Epithelial cell of proximal tubule (primary cell): ENCODE data around the gene ASCC3. TPM values are rescaled to one million over a fixed set of nuclear protein-coding genes. Genes with fewer than 3 reads are reported as not detected.
A peak's percentile ranks its signal among the peaks of the same experiment; 100 is the strongest.

Experiments used
- DNase-seq: peaks from one replicate; pipeline ENCODE4 v3.0.0-alpha.2; 2011; ENCODE audit warnings: low read depth
- H3K4me3 ChIP-seq: 2 replicates; pipeline ENCODE4 v1.5.1; 2011; ENCODE audit warnings: low read depth, mild to moderate bottlenecking, low read length
- total RNA-seq: library from RNA; depleted of rRNA; stranded (reverse); fragments of >200 nt; gene quantifications from 2 replicates; pipeline ENCODE4 v1.2.3, GENCODE V29; 2015
- TF ChIP-seq, protein P1 (sequence below): conservative IDR thresholded peaks from 2 replicates; pipeline ENCODE4 v1.5.1; 2012; ENCODE audit warnings: low read depth, mild to moderate bottlenecking, low read length

ASCC3 gene
- total RNA-seq, 1 donor from 2014 or later = 28.6 TPM

DNA sequence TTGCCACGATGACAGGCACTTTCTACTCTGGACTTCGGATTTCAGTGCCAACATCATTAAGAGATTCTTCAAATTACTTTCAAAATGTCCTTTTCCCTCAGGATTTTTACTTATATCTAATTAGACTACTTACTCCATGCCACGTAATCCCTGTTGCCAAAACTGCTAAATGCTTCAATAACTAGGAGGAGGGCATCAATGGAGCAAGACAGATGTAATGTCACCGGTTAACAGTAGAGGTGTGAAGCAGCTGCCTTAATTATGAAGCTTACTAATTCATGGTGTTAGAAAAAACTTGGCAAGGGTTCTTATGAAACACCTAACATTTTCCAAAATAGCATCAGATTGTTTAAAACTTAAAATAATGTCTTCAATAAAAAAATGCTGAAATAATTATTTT, 305.2 kb downstream of the ASCC3 start:
- TF ChIP-seq, protein P1, sequence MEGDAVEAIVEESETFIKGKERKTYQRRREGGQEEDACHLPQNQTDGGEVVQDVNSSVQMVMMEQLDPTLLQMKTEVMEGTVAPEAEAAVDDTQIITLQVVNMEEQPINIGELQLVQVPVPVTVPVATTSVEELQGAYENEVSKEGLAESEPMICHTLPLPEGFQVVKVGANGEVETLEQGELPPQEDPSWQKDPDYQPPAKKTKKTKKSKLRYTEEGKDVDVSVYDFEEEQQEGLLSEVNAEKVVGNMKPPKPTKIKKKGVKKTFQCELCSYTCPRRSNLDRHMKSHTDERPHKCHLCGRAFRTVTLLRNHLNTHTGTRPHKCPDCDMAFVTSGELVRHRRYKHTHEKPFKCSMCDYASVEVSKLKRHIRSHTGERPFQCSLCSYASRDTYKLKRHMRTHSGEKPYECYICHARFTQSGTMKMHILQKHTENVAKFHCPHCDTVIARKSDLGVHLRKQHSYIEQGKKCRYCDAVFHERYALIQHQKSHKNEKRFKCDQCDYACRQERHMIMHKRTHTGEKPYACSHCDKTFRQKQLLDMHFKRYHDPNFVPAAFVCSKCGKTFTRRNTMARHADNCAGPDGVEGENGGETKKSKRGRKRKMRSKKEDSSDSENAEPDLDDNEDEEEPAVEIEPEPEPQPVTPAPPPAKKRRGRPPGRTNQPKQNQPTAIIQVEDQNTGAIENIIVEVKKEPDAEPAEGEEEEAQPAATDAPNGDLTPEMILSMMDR = no peak
- H3K4me3 ChIP-seq = no peak overlapping the region
- DNase-seq = no peak

DNA sequence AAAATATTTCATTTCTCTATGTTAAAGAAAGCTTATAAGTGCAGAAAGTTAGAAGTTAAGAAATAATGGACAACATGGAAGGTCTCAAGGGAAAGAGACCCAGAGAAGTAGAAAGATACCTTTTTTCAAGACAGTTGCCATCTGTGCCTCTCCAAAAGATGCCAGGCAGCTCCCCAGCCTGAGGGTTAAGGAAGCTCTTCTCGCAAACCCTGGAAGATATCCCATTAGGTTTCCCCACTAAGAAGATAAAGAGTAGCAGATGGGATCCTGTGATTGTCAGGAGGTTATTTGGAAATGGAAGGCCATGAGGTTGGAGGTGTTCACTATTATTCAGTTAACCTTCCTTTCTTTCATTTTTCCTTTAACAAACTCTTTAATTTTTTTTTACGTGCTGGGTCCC, 306.3 kb downstream of the ASCC3 start:
- TF ChIP-seq, protein P1 = no peak
- no peak overlapping the region for H3K4me3 ChIP-seq
- DNase-seq = no peak

DNA sequence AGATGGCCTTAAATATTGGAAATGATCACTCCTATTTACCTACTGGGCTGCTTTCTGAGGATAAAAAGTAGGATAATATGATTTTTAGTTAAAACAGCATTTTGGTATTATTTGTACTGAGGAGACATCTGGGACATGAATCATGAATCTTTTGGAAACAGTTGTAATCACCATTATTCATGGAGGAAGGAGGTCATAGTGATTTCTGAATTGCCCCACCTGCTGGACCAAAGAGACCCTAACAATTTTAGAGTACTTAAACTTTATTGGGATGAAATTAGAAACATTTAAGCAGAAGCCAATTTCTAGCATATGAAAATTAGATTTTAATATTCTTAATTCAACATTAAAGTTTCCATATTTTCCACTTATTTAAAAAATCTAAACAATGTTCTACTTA, 308.0 kb downstream of the ASCC3 start:
- no peak overlapping the region for H3K4me3 ChIP-seq
- no peak for DNase-seq
- TF ChIP-seq, protein P1 = peak; percentile 59

DNA sequence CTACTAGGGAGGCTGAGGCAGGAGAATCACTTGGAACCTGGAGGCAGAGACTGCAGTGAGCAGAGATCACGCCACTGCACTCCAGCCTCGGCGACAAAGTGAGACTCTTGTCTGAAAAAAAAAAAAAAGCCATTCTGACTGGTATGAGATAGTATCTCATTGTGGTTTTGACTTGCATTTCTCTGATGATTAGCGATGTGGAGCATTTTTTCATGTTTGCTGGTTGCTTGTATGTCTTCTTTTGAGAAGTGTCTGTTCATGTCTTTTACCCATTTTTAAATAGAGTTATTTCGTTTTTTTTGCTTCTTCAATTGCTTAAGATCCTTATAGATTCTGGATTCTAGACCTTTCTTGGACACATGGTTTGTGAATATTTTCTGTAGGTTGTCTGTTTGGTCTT, 312.9 kb downstream of the ASCC3 start:
- no peak for DNase-seq
- no peak overlapping the region for H3K4me3 ChIP-seq

DNA sequence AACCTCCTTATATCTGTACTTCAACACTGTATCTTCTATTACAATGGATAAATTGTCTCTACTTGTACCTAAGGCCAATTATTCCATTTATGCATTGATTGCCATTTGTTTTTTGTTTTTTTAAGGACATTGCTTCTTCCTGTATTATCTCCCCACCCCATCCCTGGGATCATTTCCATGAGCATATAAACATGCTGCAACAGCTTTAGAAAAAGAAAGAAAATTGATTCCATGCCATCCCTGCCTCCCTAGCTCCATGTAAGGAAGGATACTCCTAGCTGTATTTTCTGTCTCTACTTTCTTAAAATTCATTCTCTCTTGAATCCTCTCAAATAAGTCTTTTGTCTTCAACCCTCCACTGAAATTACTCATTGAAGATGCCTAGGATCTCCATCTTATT, 314.6 kb downstream of the ASCC3 start:
- H3K4me3 ChIP-seq = no peak overlapping the region
- TF ChIP-seq, protein P1 = no peak
- DNase-seq = no peak

More for the DNA sequence above, 312.9 kb downstream of the ASCC3 start:
- TF ChIP-seq, protein P1 = no peak

DNA sequence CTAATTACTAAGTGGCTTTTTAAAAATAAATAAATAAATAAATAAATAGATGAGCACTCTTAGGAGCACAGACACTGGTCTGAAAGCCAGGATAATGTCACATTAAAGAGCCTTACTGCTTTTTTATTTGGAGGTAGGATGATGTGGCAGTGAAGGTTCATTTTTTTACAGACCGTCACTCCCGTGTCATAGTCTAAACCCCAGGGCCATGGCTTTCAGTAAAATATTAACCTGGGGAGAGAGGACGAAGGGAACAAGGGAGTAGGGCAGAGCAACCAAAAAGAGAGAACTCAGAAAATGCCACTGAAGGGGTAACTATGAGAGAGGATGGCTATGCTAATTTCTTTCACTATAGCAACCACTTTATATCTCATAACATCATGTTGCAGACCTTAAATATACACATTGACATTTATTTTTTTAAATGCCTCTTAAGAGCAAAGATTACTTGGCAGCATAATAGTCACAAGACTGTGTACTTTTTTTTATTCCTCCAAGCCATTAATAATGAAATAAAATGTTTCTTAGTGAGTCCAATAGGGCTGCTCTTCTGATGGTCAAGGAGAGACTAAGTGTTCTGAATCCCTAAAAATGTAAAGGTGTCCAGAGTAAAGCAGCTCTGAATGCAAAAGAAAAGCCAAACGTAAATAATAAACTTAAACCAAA, 315.6 kb downstream of the ASCC3 start:
- H3K4me3 ChIP-seq = no peak overlapping the region
- TF ChIP-seq, protein P1 = no peak
- no peak for DNase-seq

DNA sequence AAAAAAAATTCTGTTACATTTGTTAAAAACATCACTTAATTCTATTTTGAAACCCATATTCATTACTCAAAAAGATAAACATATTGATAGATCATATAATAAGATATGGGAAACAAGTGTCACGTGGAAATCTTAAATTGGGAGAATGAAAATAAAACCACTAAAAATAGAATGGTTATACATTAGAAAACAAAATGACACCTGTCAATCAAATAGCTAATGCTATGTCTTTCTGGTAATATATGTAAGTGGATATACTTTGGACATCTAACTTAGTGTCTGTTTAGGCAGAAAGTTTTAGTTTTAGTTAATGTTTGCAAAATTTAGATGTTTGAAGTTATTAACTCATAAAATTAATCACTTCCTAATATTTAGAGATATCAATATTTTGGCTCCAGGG, 321.3 kb downstream of the ASCC3 start:
- TF ChIP-seq, protein P1 = no peak
- no peak for DNase-seq
- H3K4me3 ChIP-seq = no peak overlapping the region
